GM12878 (cell line): ENCODE measurements around the gene BCORL1. TPM values are rescaled to one million over a fixed set of nuclear protein-coding genes. Genes with fewer than 3 reads are reported as not detected.

ENCODE experiments used
- ATAC-seq: fragments of 200-7000 bp; cut with Tn5 transposase; 3 replicates; pipeline ENCODE4 v1.9.1; 2020; ENCODE audit warnings: mild to moderate bottlenecking, moderate library complexity
- BruUV-seq: library from RNA; stranded (reverse); fragments of 400-500 nt; replicated peaks from 2 replicates; lab custom pipeline; 2021; lab: Mats Ljungman, UMichigan
- CTCF ChIA-PET: fragments of 300-600 bp; sonication (Branson Sonifier 250); formaldehyde crosslinking; extraction: SDS; loops from one replicate; lab custom pipeline; 2021; ENCODE audit warnings: inconsistent platforms; lab: Yijun Ruan, JAX
- POLR2A ChIA-PET: fragments of 350-600 bp; formaldehyde crosslinking; extraction: SDS; loops from one replicate; lab custom pipeline; 2021; ENCODE audit warnings: inconsistent platforms; lab: Charles Lee
- RAD21 ChIA-PET: fragments of 300-600 bp; sonication (Branson Sonifier 250); formaldehyde crosslinking; loops from one replicate; lab custom pipeline; 2023; ENCODE audit warnings: antibody characterized with exemption; ENCODE audit not compliant: unreplicated experiment; lab: Charles Lee
- SMC1A ChIA-PET: fragments of 300-600 bp; sonication (Branson Sonifier 250); formaldehyde crosslinking; loops from one replicate; lab custom pipeline; 2023; ENCODE audit not compliant: unreplicated experiment, uncharacterized antibody; lab: Charles Lee
- DNase-seq: peaks from one replicate; pipeline ENCODE4 v3.0.0-alpha.2; 2011; ENCODE audit warnings: low read depth, low spot score
- FAIRE-seq: peaks from 3 replicates; lab custom pipeline; 2011; peaks lifted over from hg19 to GRCh38; lab: Jason Lieb, UNC
- H2AFZ ChIP-seq: 2 replicates; pipeline ENCODE4 v1.6.0; 2011; ENCODE audit warnings: low read depth, low read length, control low read depth; ENCODE audit not compliant: control insufficient read depth
- H3K27ac ChIP-seq: 2 replicates; pipeline ENCODE4 v1.5.1; 2011; ENCODE audit warnings: control low read depth; ENCODE audit not compliant: control insufficient read depth, insufficient read depth
- H3K27me3 ChIP-seq, 2 experiments: replicated peaks in 1 of 2; 2 replicates each; pipeline versions ENCODE4 v1.6.0 to v1.6.1; 2011; ENCODE audit warnings: low read length in 1 of 2; ENCODE audit not compliant: control insufficient read depth in 2 of 2, insufficient read depth in 2 of 2
- H3K36me3 ChIP-seq, 2 experiments: 2 replicates each; pipeline ENCODE4 v1.5.1; 2011; ENCODE audit warnings: low read length in 1 of 2; ENCODE audit not compliant: control insufficient read depth in 2 of 2, insufficient read depth in 2 of 2
- H3K4me1 ChIP-seq: 2 replicates; pipeline ENCODE4 v1.6.1; 2011; ENCODE audit warnings: mild to moderate bottlenecking, low read length, moderate library complexity, mixed read lengths; ENCODE audit not compliant: control insufficient read depth, insufficient read depth
- H3K4me2 ChIP-seq: 2 replicates; pipeline ENCODE4 v1.6.0; 2011; ENCODE audit warnings: control low read depth; ENCODE audit not compliant: control insufficient read depth, insufficient read depth
- H3K4me3 ChIP-seq: fragments of 200-600 bp; sonication (generic); 2 replicates; pipeline ENCODE4 v1.5.1; 2016
- H3K79me2 ChIP-seq: 2 replicates; pipeline ENCODE4 v1.6.0; 2011; ENCODE audit warnings: low read length; ENCODE audit not compliant: control insufficient read depth, insufficient read depth
- H3K9ac ChIP-seq: 2 replicates; pipeline ENCODE4 v1.8.0; 2011; ENCODE audit warnings: low read length, control low read depth, mixed read lengths; ENCODE audit not compliant: control insufficient read depth, insufficient read depth
- H3K9me3 ChIP-seq: replicated peaks from 3 replicates; pipeline ENCODE4 v1.5.1; 2011; ENCODE audit warnings: mild to moderate bottlenecking, low read length; ENCODE audit not compliant: control insufficient read depth, insufficient read depth
- H4K20me1 ChIP-seq: 2 replicates; pipeline ENCODE4 v1.6.0; 2011; ENCODE audit not compliant: control insufficient read depth, insufficient read depth
- BCL3 ChIP-seq: IDR thresholded peaks from 2 replicates; pipeline ENCODE4 v1.6.1; 2011; ENCODE audit warnings: borderline replicate concordance, low read depth, mild to moderate bottlenecking, moderate library complexity, low read length; ENCODE audit not compliant: insufficient read depth, poor library complexity, severe bottlenecking
- CTCF ChIP-seq, 3 experiments: IDR thresholded peaks in 2 of 3; conservative IDR thresholded peaks in 1 of 3; 2 replicates each; pipeline ENCODE4 v1.5.1; 2011; ENCODE audit warnings: low read depth in 3 of 3, low read length in 3 of 3, mild to moderate bottlenecking in 3 of 3, control low read depth in 2 of 3, moderate library complexity in 2 of 3, inconsistent platforms in 1 of 3, mixed read lengths in 1 of 3; ENCODE audit not compliant: control insufficient read depth in 2 of 3, insufficient read depth in 1 of 3; ENCODE audit errors: extremely low read depth in 1 of 3
- FOXM1 ChIP-seq: IDR thresholded peaks from 2 replicates; pipeline ENCODE4 v1.6.1; 2012; ENCODE audit warnings: low read depth, mild to moderate bottlenecking, inconsistent platforms, low read length, moderate library complexity
- IKZF1 ChIP-seq: fragments of 450-650 bp; conservative IDR thresholded peaks from 2 replicates; pipeline ENCODE4 v1.6.1; 2017; ENCODE audit warnings: antibody characterized with exemption, mild to moderate bottlenecking
- KAT2A ChIP-seq: conservative IDR thresholded peaks from 2 replicates; pipeline ENCODE4 v1.6.1; 2011; ENCODE audit warnings: low read depth, low read length; ENCODE audit not compliant: control insufficient read depth
- MTA2 ChIP-seq: fragments of 450-650 bp; IDR thresholded peaks from 2 replicates; pipeline ENCODE4 v1.6.1; 2016; ENCODE audit warnings: low read depth, mild to moderate bottlenecking, moderate library complexity
- NFXL1 ChIP-seq: fragments of 450-650 bp; IDR thresholded peaks from 2 replicates; pipeline ENCODE4 v1.6.1; 2017; ENCODE audit warnings: antibody characterized with exemption, mild to moderate bottlenecking, borderline replicate concordance
- NFYB ChIP-seq: IDR thresholded peaks from 2 replicates; pipeline ENCODE4 v1.6.1; 2011; ENCODE audit warnings: low read depth, mild to moderate bottlenecking, low read length, improper control_type of control experiment, moderate library complexity; ENCODE audit not compliant: insufficient read depth
- NR2F1 ChIP-seq: fragments of 450-650 bp; conservative IDR thresholded peaks from 2 replicates; pipeline ENCODE4 v1.6.1; 2017; ENCODE audit warnings: mild to moderate bottlenecking
- RELB ChIP-seq: fragments of 450-650 bp; IDR thresholded peaks from 2 replicates; pipeline ENCODE4 v1.6.1; 2017; ENCODE audit warnings: low read depth, mild to moderate bottlenecking, moderate library complexity
- SREBF1 ChIP-seq: IDR thresholded peaks from 2 replicates; pipeline ENCODE4 v1.6.1; 2012; ENCODE audit warnings: mild to moderate bottlenecking, low read length
- TCF12 ChIP-seq: IDR thresholded peaks from 2 replicates; pipeline ENCODE4 v1.6.1; 2011; ENCODE audit warnings: low read depth, mild to moderate bottlenecking, low read length
- ZBTB4 ChIP-seq: fragments of 450-650 bp; formaldehyde crosslinking; IDR thresholded peaks from 2 replicates; pipeline ENCODE4 v1.4.0; 2022; ENCODE audit warnings: mild to moderate bottlenecking, moderate library complexity
- WGBS: methylation state at CpG from one replicate; pipeline ENCODE4 v1.1.6; 2016; ENCODE audit warnings: low lambda C conversion rate; ENCODE audit not compliant: insufficient replicate concordance, insufficient coverage; ENCODE audit errors: missing lambda C conversion rate; 5-methylcytosine and 5-hydroxymethylcytosine counted together
- in situ Hi-C: fragments of 300-500 bp; cut with MboI; formaldehyde crosslinking; loops from 9 replicates; pipeline ENCODE4 v1.14.3; 2018; ENCODE audit warnings: mixed read lengths
- intact Hi-C: fragments of 100-400 bp; cut with micrococcal nuclease; formaldehyde crosslinking; loops from one replicate; pipeline ENCODE4 v1.14.2; 2022; ENCODE audit not compliant: unreplicated experiment
- polyA plus RNA-seq, 11 experiments: library from polyadenylated mRNA; depleted of rRNA in 4 of 11; unstranded in 6 of 11; stranded (reverse) in 5 of 11; fragments of >200 nt; fragmentation: Nextera tagmentation in 4 of 11; fragmentation: Illumina TruSeq in 1 of 11; extraction: Ambion mirVana in 4 of 11; extraction: Trizol in 1 of 11; gene quantifications; 1 replicate in 1 of 11; 2 replicates in 10 of 11; pipeline versions ENCODE4 v1.2.1 to v1.2.3, GENCODE V29; 2011 to 2016; ENCODE audit warnings: inconsistent platforms in 2 of 11, missing spikeins in 2 of 11, low read depth in 1 of 11
- total RNA-seq, 4 experiments: library from RNA; depleted of rRNA in 3 of 4; stranded (reverse); fragments of >200 nt in 3 of 4; fragmentation: Illumina TruSeq in 1 of 4; extraction: Trizol in 1 of 4; gene quantifications; 2 replicates each; pipeline versions ENCODE4 v1.2.1 to v1.2.3, GENCODE V29; 2013 to 2021

The BCORL1 gene
- total and polyA plus RNA-seq, 10 of the 15 experiments (the other 5 are each of a cell fraction or from before 2014, with no cell fraction given) = 0.16 to 7.2 (median 0.94) TPM

GRCh38 chrX:130002541-130002940 is 20.1 kb downstream of the BCORL1 start (continued):
- TF ChIP-seq SREBF1 (no peak), TCF12 (no peak), IKZF1 (no peak), NR2F1 (no peak), RELB (no peak), NFYB (no peak), CTCF (IDR thresholded peaks at IDR 0.05 in 2 of 3, conservative IDR thresholded peaks at IDR 0.05 in 1 of 3; ENCODE audit: control insufficient read depth in 2 of 3, extremely low read depth in 1 of 3, insufficient read depth in 1 of 3, low read depth in 3 of 3, low read length in 3 of 3) (no peak), FOXM1 (no peak)

GRCh38 chrX:130005089-130005807 is 22.8 kb downstream of the BCORL1 start:
- Histone ChIP-seq H3K27me3 (no peaks in the 10 kb centered on the region), H3K36me3 (no peaks in the 10 kb centered on the region), H3K4me1 (no peaks in the 10 kb centered on the region), H3K79me2 (no peaks in the 10 kb centered on the region), H3K4me2 (no peak overlapping the region), H3K9me3 (no peaks in the 10 kb centered on the region), H2AFZ (no peak overlapping the region), H3K27ac (no peak overlapping the region), H4K20me1 (no peaks in the 10 kb centered on the region), H3K4me3 (no peak overlapping the region), H3K9ac (no peak overlapping the region)
- no TSS peak for BruUV-seq
- ChIA-PET CTCF (no interaction called here), RAD21 (no interaction called here), SMC1A (interaction anchor here (0.5 kb wide), 1 partner anchor 195 kb away, joined by 3 read pairs; no protein-coding TSS in a partner anchor), POLR2A (no interaction called here)
- intact Hi-C loops (no loop called here), in situ Hi-C loops (no loop called here)
- FAIRE-seq (no peak), ATAC-seq (no peak), DNase-seq (no peak)
- 75% methylated on average over 12 of the region's 13 CpGs for WGBS
- TF ChIP-seq ZBTB4 (CRISPR knock-in tag) (no peak), MTA2 (no peak), NFXL1 (no peak), BCL3 (no peak), KAT2A (no peak)
